ENCODE results near the gene ART5. TPM values are rescaled to one million over a fixed set of nuclear protein-coding genes. Genes with fewer than 3 reads are reported as not detected.

ART5 gene
- total and polyA plus RNA-seq, 9 of the 15 experiments (the other 6 are each of a cell fraction or from before 2014, with no cell fraction given), result 0.08 to 0.59 (median 0.33) TPM

GRCh38 chr11:3604167-3604566 is 37.6 kb downstream of the ART5 start:
- no peaks in the 10 kb centered on the region for H3K9me3 ChIP-seq (replicated peaks; ENCODE audit: control insufficient read depth, insufficient read depth, low read depth, low read length)
- BruUV-seq (replicated peaks), result no TSS peak
- no peaks in the 10 kb centered on the region for H4K20me1 ChIP-seq (replicated peaks; ENCODE audit: control insufficient read depth, insufficient read depth, low read length)
- no peak for DNase-seq (ENCODE audit: extremely low read depth in 1 of 4, low spot score in 3 of 4)
- ChIA-PET CTCF (ENCODE audit: low intra/inter-chr PET ratio) (no interaction called here), POLR2A (interaction anchor here (0.6 to 0.7 kb wide), 2 partner anchors 137 to 190 kb away, joined by 3 to 4 read pairs; no protein-coding TSS in a partner anchor)
- H3K4me1 ChIP-seq (replicated peaks in 1 of 2; ENCODE audit: control insufficient read depth in 2 of 2, insufficient read depth in 2 of 2, low read length in 2 of 2), result peaks cover 0 to 13% of the 10 kb centered on the region in 2 experiments; a peak in 3 of 5 replicates
- 0% methylated on average over 3 of the region's 3 CpGs for WGBS (ENCODE audit: insufficient coverage, low coverage, missing lambda C conversion rate)
- no peak overlapping the region for H3K4me2 ChIP-seq (ENCODE audit: insufficient read depth, low read length)
- peak; percentile 69 for ATAC-seq
- H3K9ac ChIP-seq (ENCODE audit: insufficient read depth in 1 of 2, low read depth in 2 of 2, low read length in 2 of 2), result no peak overlapping the region
- no peaks in the 10 kb centered on the region for H3K9me1 ChIP-seq (ENCODE audit: control insufficient read depth, insufficient read depth, low read length)
- intact Hi-C loops (cut with micrococcal nuclease) (loop anchor here (10.0 kb wide), 1 partner anchor 149 kb away; no protein-coding TSS in a partner anchor), in situ Hi-C loops (cut with MboI) (loop anchor here (10.0 kb wide), 1 partner anchor 139 kb away; no protein-coding TSS in a partner anchor)
- no peak overlapping the region for H3K27ac ChIP-seq (ENCODE audit: extremely low read depth, low read depth, low read length)
- no peak overlapping the region for H3K4me3 ChIP-seq
- no peaks in the 10 kb centered on the region for H3K36me3 ChIP-seq (ENCODE audit: control insufficient read depth, insufficient read depth, low read length)
- no peak for FAIRE-seq
- H2AFZ ChIP-seq (ENCODE audit: low read depth, low read length), result no peak overlapping the region
- H3K79me2 ChIP-seq (ENCODE audit: control insufficient read depth, insufficient read depth, low read length), result no peaks in the 10 kb centered on the region
- peaks cover 5 to 11% of the 10 kb centered on the region in 2 experiments; a peak in 4 of 5 replicates for H3K27me3 ChIP-seq (ENCODE audit: control insufficient read depth in 2 of 2, insufficient read depth in 2 of 2, low read length in 2 of 2)
- TF ChIP-seq TAF1 (IDR thresholded peaks at IDR 0.05; ENCODE audit: control insufficient read depth, extremely low read depth, insufficient read depth, low read length, severe bottlenecking) (no peak), JUNB (CRISPR knock-in tag; conservative IDR thresholded peaks at IDR 0.05) (no peak), HNRNPLL (IDR thresholded peaks at IDR 0.05; ENCODE audit: low read depth, low read length, poor library complexity, severe bottlenecking) (no peak), MTA2 (IDR thresholded peaks at IDR 0.05; ENCODE audit: low read depth) (no peak), SAFB2 (IDR thresholded peaks at IDR 0.05; ENCODE audit: borderline replicate concordance, low read depth, low read length, severe bottlenecking) (no peak), NFE2 (IDR thresholded peaks at IDR 0.05; ENCODE audit: low read depth) (no peak), CBX2 (IDR thresholded peaks at IDR 0.05; ENCODE audit: insufficient read depth, low read length, poor library complexity, severe bottlenecking) (no peak), GTF2A2 (tag; IDR thresholded peaks at IDR 0.05) (no peak), ZSCAN29 (IDR thresholded peaks at IDR 0.05) (no peak), CHD2 (IDR thresholded peaks at IDR 0.05; ENCODE audit: low read depth, low read length) (no peak), EP300 (IDR thresholded peaks at IDR 0.05; ENCODE audit: low read length) (0 out of 2 replicates have a peak, but pooled peaks have one; percentile 21), CTCF (IDR thresholded peaks at IDR 0.05 in 2 of 3, conservative IDR thresholded peaks at IDR 0.05 in 1 of 3; ENCODE audit: insufficient read depth in 2 of 3, low read depth in 1 of 3, low read length in 3 of 3) (no peak), HES1 (IDR thresholded peaks at IDR 0.05; ENCODE audit: low read depth) (0 out of 2 replicates have a peak, but pooled peaks have one; percentile 32), ZFP36 (IDR thresholded peaks at IDR 0.05; ENCODE audit: low read depth, low read length, partially characterized antibody) (no peak), ZNF224 (CRISPR knock-in tag; IDR thresholded peaks at IDR 0.05) (no peak), ZC3H4 (CRISPR knock-in tag; IDR thresholded peaks at IDR 0.05; ENCODE audit: borderline replicate concordance) (no peak), ZNF511 (CRISPR knock-in tag; IDR thresholded peaks at IDR 0.05) (no peak), NR0B1 (IDR thresholded peaks at IDR 0.05; ENCODE audit: partially characterized antibody) (no peak)
